ENCODE measurements around the gene TLNRD1.

DNA sequence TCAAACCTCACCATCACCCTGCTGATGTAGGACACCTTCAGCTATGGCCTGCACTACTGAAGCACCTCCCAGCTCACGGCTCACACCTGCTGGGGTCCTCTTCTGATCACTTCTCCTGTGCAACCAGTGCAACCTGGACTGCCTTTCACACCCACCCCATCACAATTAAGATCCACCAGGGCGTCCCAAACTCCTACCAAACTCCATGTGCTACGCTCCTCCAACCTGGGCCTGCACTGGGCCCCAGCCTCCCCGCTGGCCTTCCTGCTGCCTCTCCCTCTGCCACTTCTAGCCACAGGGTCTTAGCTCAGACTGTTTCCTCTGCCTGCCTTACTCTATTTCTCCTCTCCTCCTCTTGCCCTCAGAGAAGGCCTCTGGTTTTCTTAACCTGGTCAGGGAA, 23.9 kb upstream of the TLNRD1 start:
- TF ChIP-seq, protein P1, sequence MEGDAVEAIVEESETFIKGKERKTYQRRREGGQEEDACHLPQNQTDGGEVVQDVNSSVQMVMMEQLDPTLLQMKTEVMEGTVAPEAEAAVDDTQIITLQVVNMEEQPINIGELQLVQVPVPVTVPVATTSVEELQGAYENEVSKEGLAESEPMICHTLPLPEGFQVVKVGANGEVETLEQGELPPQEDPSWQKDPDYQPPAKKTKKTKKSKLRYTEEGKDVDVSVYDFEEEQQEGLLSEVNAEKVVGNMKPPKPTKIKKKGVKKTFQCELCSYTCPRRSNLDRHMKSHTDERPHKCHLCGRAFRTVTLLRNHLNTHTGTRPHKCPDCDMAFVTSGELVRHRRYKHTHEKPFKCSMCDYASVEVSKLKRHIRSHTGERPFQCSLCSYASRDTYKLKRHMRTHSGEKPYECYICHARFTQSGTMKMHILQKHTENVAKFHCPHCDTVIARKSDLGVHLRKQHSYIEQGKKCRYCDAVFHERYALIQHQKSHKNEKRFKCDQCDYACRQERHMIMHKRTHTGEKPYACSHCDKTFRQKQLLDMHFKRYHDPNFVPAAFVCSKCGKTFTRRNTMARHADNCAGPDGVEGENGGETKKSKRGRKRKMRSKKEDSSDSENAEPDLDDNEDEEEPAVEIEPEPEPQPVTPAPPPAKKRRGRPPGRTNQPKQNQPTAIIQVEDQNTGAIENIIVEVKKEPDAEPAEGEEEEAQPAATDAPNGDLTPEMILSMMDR (IDR thresholded peaks at IDR 0.05), result no peak
- TF ChIP-seq POLR2AphosphoS5 (IDR thresholded peaks at IDR 0.05) (no peak), POLR2A (IDR thresholded peaks at IDR 0.05) (no peak)
